H1 (cell line): Measurements from ENCODE around the gene CAMTA1. TPM values are rescaled to one million over a fixed set of nuclear protein-coding genes. Genes with fewer than 3 reads are reported as not detected.

ENCODE experiments used
- CTCF ChIA-PET: fragments of 300-600 bp; sonication (Branson Sonifier 250); formaldehyde crosslinking; loops from one replicate; lab custom pipeline; 2021; ENCODE audit not compliant: partially characterized antibody; lab: Charles Lee
- POLR2A ChIA-PET: fragments of 300-600 bp; sonication (Branson Sonifier 250); formaldehyde crosslinking; loops from one replicate; lab custom pipeline; 2021; ENCODE audit warnings: inconsistent platforms; ENCODE audit not compliant: partially characterized antibody; lab: Charles Lee
- DNase-seq, 2 experiments: peaks; one replicate each; pipeline versions ENCODE4 v3.0.0 to v3.0.0-alpha.2; 2010 to 2022; ENCODE audit warnings: low spot score in 2 of 2, low read depth in 1 of 2, mixed read lengths in 1 of 2
- FAIRE-seq: peaks from 2 replicates; lab custom pipeline; 2011; peaks lifted over from hg19 to GRCh38; lab: Jason Lieb, UNC
- H2AFZ ChIP-seq: 2 replicates; pipeline ENCODE4 v1.8.1; 2012; ENCODE audit warnings: low read length, inconsistent platforms
- H2AK5ac ChIP-seq: 2 replicates; pipeline ENCODE4 v1.6.1; 2013; ENCODE audit warnings: low read depth, low read length
- H2BK120ac ChIP-seq: replicated peaks from 2 replicates; pipeline ENCODE3; 2013; ENCODE audit warnings: low read depth, low read length, inconsistent platforms
- H2BK12ac ChIP-seq: 2 replicates; pipeline ENCODE4 v1.6.1; 2013; ENCODE audit warnings: low read depth, low read length
- H2BK15ac ChIP-seq: 2 replicates; pipeline ENCODE4 v1.6.1; 2013; ENCODE audit warnings: low read length
- H2BK20ac ChIP-seq: 2 replicates; pipeline ENCODE4 v1.6.1; 2013; ENCODE audit warnings: low read length
- H2BK5ac ChIP-seq: 2 replicates; pipeline ENCODE4 v1.6.1; 2013; ENCODE audit warnings: low read depth, low read length
- H3K14ac ChIP-seq: 2 replicates; pipeline ENCODE4 v1.6.1; 2013; ENCODE audit warnings: inconsistent platforms; ENCODE audit not compliant: insufficient read length
- H3K18ac ChIP-seq: 2 replicates; pipeline ENCODE4 v1.6.1; 2013; ENCODE audit warnings: low read length; ENCODE audit errors: extremely low read depth
- H3K23ac ChIP-seq: 2 replicates; pipeline ENCODE4 v1.6.1; 2013; ENCODE audit warnings: inconsistent platforms; ENCODE audit not compliant: insufficient read length
- H3K23me2 ChIP-seq: 2 replicates; pipeline ENCODE4 v1.6.1; 2013; ENCODE audit warnings: low read depth, low read length
- H3K27ac ChIP-seq: 2 replicates; pipeline ENCODE4 v1.6.1; 2011; ENCODE audit warnings: low read depth, low read length, inconsistent platforms
- H3K27me3 ChIP-seq, 4 experiments: replicated peaks in 1 of 4; 1 replicate in 1 of 4; 2 replicates in 3 of 4; pipeline versions ENCODE4 v1.6.1 to v1.8.1; 2011 to 2013; ENCODE audit warnings: low read length in 3 of 4, mild to moderate bottlenecking in 3 of 4, inconsistent platforms in 2 of 4, mixed read lengths in 2 of 4, moderate library complexity in 1 of 4; ENCODE audit not compliant: control insufficient read depth in 3 of 4, insufficient read depth in 3 of 4; ENCODE audit errors: extremely low read depth in 1 of 4
- H3K36me3 ChIP-seq, 4 experiments: 2 replicates each; pipeline versions ENCODE4 v1.6.1 to v1.8.1; 2011 to 2013; ENCODE audit warnings: mild to moderate bottlenecking in 4 of 4, low read length in 3 of 4, moderate library complexity in 2 of 4, control low read depth in 1 of 4, inconsistent platforms in 1 of 4; ENCODE audit not compliant: insufficient read depth in 4 of 4, control insufficient read depth in 2 of 4
- H3K4ac ChIP-seq: replicated peaks from 2 replicates; pipeline ENCODE3; 2013; ENCODE audit warnings: low read length, low read depth, mixed read lengths, inconsistent platforms; ENCODE audit not compliant: insufficient read length
- H3K4me1 ChIP-seq, 4 experiments: replicated peaks in 1 of 4; 1 replicate in 1 of 4; 2 replicates in 3 of 4; pipeline versions ENCODE4 v1.6.1 to v1.8.1; 2011 to 2013; ENCODE audit warnings: low read length in 3 of 4, inconsistent platforms in 2 of 4, mixed read lengths in 1 of 4; ENCODE audit not compliant: insufficient read depth in 4 of 4, control insufficient read depth in 3 of 4
- H3K4me2 ChIP-seq, 2 experiments: 2 replicates each; pipeline versions ENCODE4 v1.6.1 to v1.8.1; 2011 to 2013; ENCODE audit warnings: low read depth in 2 of 2, low read length in 2 of 2, control low read depth in 1 of 2, inconsistent platforms in 1 of 2, mild to moderate bottlenecking in 1 of 2; ENCODE audit not compliant: insufficient read depth in 1 of 2
- H3K4me3 ChIP-seq, 4 experiments: fragments of 200-600, 300-600 bp in 1 of 4; sonication (generic), shearing (Covaris generic), sonication (Bioruptor Twin) in 1 of 4; 2 replicates each; pipeline versions ENCODE4 v1.5.1 to v1.8.1; 2011 to 2016; ENCODE audit warnings: low read length in 4 of 4, low read depth in 3 of 4, control low read depth in 2 of 4, inconsistent platforms in 2 of 4, mild to moderate bottlenecking in 2 of 4, mixed read lengths in 1 of 4, moderate library complexity in 1 of 4; ENCODE audit not compliant: insufficient read depth in 2 of 4; ENCODE audit errors: extremely low read depth in 1 of 4
- H3K56ac ChIP-seq: replicated peaks from 2 replicates; pipeline ENCODE3; 2013; ENCODE audit warnings: low read depth, mild to moderate bottlenecking, mixed read lengths, low read length, inconsistent platforms; ENCODE audit not compliant: insufficient read length
- H3K79me1 ChIP-seq: 2 replicates; pipeline ENCODE4 v1.6.1; 2013; ENCODE audit warnings: low read depth, low read length, control low read depth
- H3K79me2 ChIP-seq, 2 experiments: 2 replicates each; pipeline versions ENCODE4 v1.6.1 to v1.8.1; 2012 to 2013; ENCODE audit warnings: low read length in 2 of 2, mild to moderate bottlenecking in 2 of 2, inconsistent platforms in 1 of 2; ENCODE audit not compliant: insufficient read depth in 2 of 2, control insufficient read depth in 1 of 2
- H3K9ac ChIP-seq, 4 experiments: replicated peaks in 1 of 4; 1 replicate in 1 of 4; 2 replicates in 3 of 4; pipeline versions ENCODE4 v1.6.1 to v1.8.1; 2011 to 2013; ENCODE audit warnings: low read depth in 3 of 4, low read length in 3 of 4, control low read depth in 2 of 4, mild to moderate bottlenecking in 2 of 4, moderate library complexity in 2 of 4, inconsistent platforms in 1 of 4; ENCODE audit errors: extremely low read depth in 1 of 4
- H3K9me3 ChIP-seq, 2 experiments: 2 replicates each; pipeline versions ENCODE4 v1.6.1 to v1.8.1; 2012 to 2013; ENCODE audit warnings: mild to moderate bottlenecking in 2 of 2, moderate library complexity in 2 of 2, control low read depth in 1 of 2, inconsistent platforms in 1 of 2, low read depth in 1 of 2, low read length in 1 of 2, mixed read lengths in 1 of 2; ENCODE audit not compliant: insufficient read depth in 2 of 2
- H4K20me1 ChIP-seq, 2 experiments: replicated peaks in 1 of 2; 2 replicates each; pipeline versions ENCODE3 to v1.8.1; 2011 to 2013; ENCODE audit warnings: inconsistent platforms in 2 of 2, low read length in 2 of 2, mild to moderate bottlenecking in 1 of 2; ENCODE audit not compliant: insufficient read depth in 2 of 2, control insufficient read depth in 1 of 2
- H4K5ac ChIP-seq: 2 replicates; pipeline ENCODE4 v1.6.1; 2013; ENCODE audit warnings: low read length, low read depth, mixed read lengths, inconsistent platforms; ENCODE audit not compliant: insufficient read length
- H4K8ac ChIP-seq: 2 replicates; pipeline ENCODE4 v1.8.0; 2013; ENCODE audit warnings: mild to moderate bottlenecking, moderate library complexity, low read length, inconsistent platforms; ENCODE audit not compliant: insufficient read depth; ENCODE audit errors: extremely low read depth
- H4K91ac ChIP-seq: replicated peaks from 2 replicates; pipeline ENCODE3; 2013; ENCODE audit warnings: low read length, mixed read lengths, inconsistent platforms; ENCODE audit not compliant: insufficient read length
- CHD1 ChIP-seq: IDR thresholded peaks from 2 replicates; pipeline ENCODE4 v1.6.1; 2012; ENCODE audit warnings: low read depth, low read length, improper control_type of control experiment
- CTCF ChIP-seq, 3 experiments: IDR thresholded peaks; 1 replicate in 2 of 3; 2 replicates in 1 of 3; pipeline versions ENCODE4 v1.5.1 to v1.6.1; 2011; ENCODE audit warnings: low read length in 3 of 3, mild to moderate bottlenecking in 3 of 3, inconsistent platforms in 2 of 3, low read depth in 1 of 3, moderate library complexity in 1 of 3; ENCODE audit not compliant: insufficient read depth in 1 of 3; ENCODE audit errors: control extremely low read depth in 1 of 3
- POLR2A ChIP-seq, 2 experiments: IDR thresholded peaks; 1 replicate in 1 of 2; 2 replicates in 1 of 2; pipeline ENCODE4 v1.6.1; 2011; ENCODE audit warnings: low read depth in 2 of 2, low read length in 2 of 2, mild to moderate bottlenecking in 2 of 2; ENCODE audit errors: control extremely low read depth in 1 of 2
- RXRA ChIP-seq: IDR thresholded peaks from 2 replicates; pipeline ENCODE4 v1.6.1; 2011; ENCODE audit warnings: low read depth, mild to moderate bottlenecking, low read length, moderate library complexity; ENCODE audit not compliant: insufficient read depth
- SIN3A ChIP-seq, 2 experiments: IDR thresholded peaks in 1 of 2; conservative IDR thresholded peaks in 1 of 2; 2 replicates each; pipeline ENCODE4 v1.6.1; 2011 to 2012; ENCODE audit warnings: low read length in 2 of 2, improper control_type of control experiment in 1 of 2, low read depth in 1 of 2, mild to moderate bottlenecking in 1 of 2
- SRF ChIP-seq: IDR thresholded peaks from 2 replicates; pipeline ENCODE4 v1.6.1; 2011; ENCODE audit warnings: mild to moderate bottlenecking, low read depth, low read length, moderate library complexity
- SUZ12 ChIP-seq: fragments of 200-600 bp; sonication (generic); IDR thresholded peaks from 2 replicates; pipeline ENCODE4 v1.6.1; 2012; ENCODE audit warnings: mild to moderate bottlenecking, inconsistent platforms, low read length, moderate library complexity, mixed read lengths
- WGBS, 2 experiments: shearing (Covaris generic) in 1 of 2; methylation state at CpG; one replicate each; pipeline versions ENCODE4 v1.1.6 to v1.1.7; 2013 to 2015; ENCODE audit warnings: low lambda C conversion rate in 2 of 2, mixed read lengths in 2 of 2, inconsistent platforms in 1 of 2, low coverage in 1 of 2, missing lambda C conversion rate in 1 of 2; ENCODE audit not compliant: insufficient replicate concordance in 2 of 2, insufficient coverage in 1 of 2, insufficient read length in 1 of 2; ENCODE audit errors: extremely low coverage in 1 of 2, missing lambda C conversion rate in 1 of 2; 5-methylcytosine and 5-hydroxymethylcytosine counted together
- polyA plus RNA-seq, 7 experiments: library from polyadenylated mRNA; depleted of rRNA in 3 of 7; stranded (reverse) in 5 of 7; unstranded in 2 of 7; fragments of >200 nt in 5 of 7; fragments of 200-250 nt in 2 of 7; gene quantifications; 1 replicate in 5 of 7; 2 replicates in 1 of 7; 4 replicates in 1 of 7; pipeline versions ENCODE4 v1.2.1 to v1.2.3, GENCODE V29; 2011 to 2013; ENCODE audit warnings: missing spikeins in 2 of 7, mixed read lengths in 2 of 7
- total RNA-seq: library from RNA; stranded (reverse); fragmentation: NEBNext Ultra II Directional; extraction: Animal tissue kit (Norgen Biotek cat#: 25700); gene quantifications from 2 replicates; pipeline ENCODE4 v1.2.1, GENCODE V29; 2021

CAMTA1 gene
- total and polyA plus RNA-seq, 2 of the 8 experiments (the other 6 are each of a cell fraction or from before 2014, with no cell fraction given), result 65.0 to 119 TPM

GRCh38 chr1:7350804-7351203 lies 565.5 kb downstream of the CAMTA1 start:
- WGBS, 2 experiments, result 88% methylated on average over 8 of the region's 8 CpGs; no CpG with 5 or more reads in 1 of the 2 experiments
- Histone ChIP-seq H3K79me2 (no peaks in the 10 kb centered on the region), H3K27me3 (no peaks in the 10 kb centered on the region), H3K9ac (no peak overlapping the region), H3K27ac (no peak overlapping the region), H2AK5ac (no peak overlapping the region), H3K4me2 (no peak overlapping the region), H4K91ac (no peak overlapping the region), H2BK120ac (no peak overlapping the region), H3K14ac (no peak overlapping the region), H3K23ac (no peak overlapping the region), H3K9me3 (no peaks in the 10 kb centered on the region), H3K18ac (no peak overlapping the region; the same call in 1 of the 2 replicates), H2BK15ac (no peak overlapping the region), H3K56ac (no peak overlapping the region), H3K36me3 (no peaks in the 10 kb centered on the region), H3K4ac (no peak overlapping the region), H4K5ac (no peak overlapping the region), H4K8ac (no peak overlapping the region), H4K20me1 (no peaks in the 10 kb centered on the region), H2BK12ac (no peak overlapping the region), H3K4me1 (no peaks in the 10 kb centered on the region; a peak in 2 of 7 replicates), H2AFZ (no peak overlapping the region), H3K23me2 (no peaks in the 10 kb centered on the region), H3K4me3 (no peak overlapping the region), H3K79me1 (no peaks in the 10 kb centered on the region), H2BK5ac (no peak overlapping the region; the same call in 1 of the 2 replicates), H2BK20ac (no peak overlapping the region)
- no peak for DNase-seq
- POLR2A ChIA-PET, result interaction anchor here (0.8 kb wide), 1 partner anchor 177 kb away, joined by 3 read pairs; no protein-coding TSS in a partner anchor
- CTCF ChIA-PET, result interaction anchor here (0.6 kb wide), 1 partner anchor 628 kb away, joined by 3 read pairs; no protein-coding TSS in a partner anchor
- FAIRE-seq, result no peak
- no peak for TF ChIP-seq SIN3A (conservative IDR thresholded peaks at IDR 0.05 in 1 of 2, IDR thresholded peaks at IDR 0.05 in 1 of 2; ENCODE audit: low read depth in 1 of 2, low read length in 2 of 2)
- no peak for TF ChIP-seq POLR2A (IDR thresholded peaks at IDR 0.05; ENCODE audit: control extremely low read depth in 1 of 2, low read depth in 2 of 2, low read length in 2 of 2)
- no peak for TF ChIP-seq RXRA
- no peak for TF ChIP-seq CTCF (IDR thresholded peaks at IDR 0.05; ENCODE audit: control extremely low read depth in 1 of 3, insufficient read depth in 1 of 3, low read depth in 1 of 3, low read length in 3 of 3)
- TF ChIP-seq SRF, result no peak
- no peak for TF ChIP-seq SUZ12
- no peak for TF ChIP-seq CHD1
